GM21526 (cell line): ENCODE measurements around the gene SRGAP3.

ENCODE experiments used
- ATAC-seq: cut with Tn5 transposase; IDR thresholded peaks from one replicate; pipeline ENCODE4 v1.9.1; 2021; ENCODE audit warnings: moderate library complexity; ENCODE audit not compliant: unreplicated experiment, low FRiP score

The SRGAP3 gene

DNA sequence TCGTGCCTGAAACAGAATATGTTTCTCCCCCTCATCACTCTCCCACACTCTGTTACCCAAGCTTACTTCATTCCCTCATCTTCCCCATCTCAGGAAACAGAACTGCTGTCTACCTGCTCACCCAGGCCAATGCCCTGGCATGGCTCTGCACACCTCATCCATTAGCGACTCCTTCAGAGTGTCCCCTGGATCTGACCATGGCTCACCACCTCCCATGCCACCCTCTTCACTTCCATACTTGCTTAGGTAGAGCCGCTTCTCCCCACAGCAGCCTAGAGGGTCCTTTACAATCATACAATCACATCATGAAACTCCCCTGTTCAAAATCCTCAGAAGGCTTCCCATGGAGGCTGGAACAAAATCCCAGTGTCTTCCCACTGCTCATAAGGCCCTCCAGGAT is 252.3 kb downstream of the SRGAP3 start:
- ATAC-seq = no peak

DNA sequence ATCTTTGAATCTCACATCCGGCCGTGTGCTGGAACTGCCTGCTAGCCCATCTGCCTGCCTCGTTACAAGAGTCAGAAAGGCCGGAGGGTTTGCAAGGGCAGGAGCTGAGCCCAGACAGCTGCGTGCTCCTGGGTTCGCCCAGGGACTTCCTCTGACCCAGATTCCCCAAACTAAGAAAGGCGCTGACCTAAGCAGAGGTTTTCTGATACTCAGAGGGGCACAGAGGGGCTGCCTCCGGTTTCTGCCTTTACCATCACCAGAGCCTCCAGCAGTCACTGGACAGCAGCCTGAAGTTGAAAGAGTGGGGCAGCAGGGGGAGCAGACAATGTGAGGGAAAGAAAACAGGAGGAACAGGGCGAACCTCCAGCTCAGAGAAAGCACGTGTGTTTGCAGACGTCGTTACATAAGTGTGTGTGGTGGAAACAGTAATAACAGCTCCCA is 252.7 kb downstream of the SRGAP3 start:
- ATAC-seq = no peak

GRCh38 chr3:8996216-8996615 is 253.2 kb downstream of the SRGAP3 start:
- ATAC-seq = no peak

DNA sequence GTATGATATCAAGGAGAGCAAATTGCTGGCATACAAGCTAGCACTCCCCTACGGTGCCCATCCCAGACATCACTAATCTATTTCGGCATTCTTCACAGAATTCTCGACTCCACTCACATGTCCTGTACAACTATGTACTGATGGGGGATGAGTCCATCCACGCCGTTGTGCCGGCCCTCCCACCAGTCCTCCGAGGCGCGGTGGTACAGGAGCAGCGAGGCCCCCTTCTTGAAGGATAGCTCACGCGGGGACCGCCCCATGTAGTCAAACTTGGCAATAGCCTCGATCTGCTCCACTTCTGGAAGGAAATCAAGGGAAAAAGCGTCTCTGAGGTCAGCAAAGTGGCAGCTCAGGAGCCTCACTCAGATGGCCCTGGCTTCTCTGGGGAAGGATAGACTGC is 255.2 kb downstream of the SRGAP3 start:
- no peak for ATAC-seq

GRCh38 chr3:8993331-8993730 is 256.1 kb downstream of the SRGAP3 start:
- ATAC-seq = no peak

- no peak for ATAC-seq
Observed at GRCh38 chr3:8992854-8993253, 256.6 kb downstream of the SRGAP3 start.

DNA sequence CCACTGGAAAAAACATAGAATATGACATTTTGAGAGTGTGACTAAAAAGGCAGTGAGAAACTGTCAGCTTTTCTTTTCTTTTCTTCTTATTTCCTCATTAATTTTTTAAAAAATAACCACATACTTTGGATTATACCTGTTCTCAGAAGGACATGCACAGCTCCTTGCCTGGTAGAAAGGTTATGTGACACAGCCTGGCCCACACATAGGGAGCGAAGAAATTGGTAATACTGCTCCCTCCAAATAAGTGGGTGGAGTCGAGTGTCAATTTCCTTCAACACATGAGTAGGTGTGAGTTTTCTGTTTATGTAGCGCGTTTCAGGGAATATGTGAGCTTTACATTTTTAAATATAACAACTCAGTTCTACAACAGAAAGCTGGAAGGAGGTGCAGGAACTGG is 257.2 kb downstream of the SRGAP3 start:
- no peak for ATAC-seq

DNA sequence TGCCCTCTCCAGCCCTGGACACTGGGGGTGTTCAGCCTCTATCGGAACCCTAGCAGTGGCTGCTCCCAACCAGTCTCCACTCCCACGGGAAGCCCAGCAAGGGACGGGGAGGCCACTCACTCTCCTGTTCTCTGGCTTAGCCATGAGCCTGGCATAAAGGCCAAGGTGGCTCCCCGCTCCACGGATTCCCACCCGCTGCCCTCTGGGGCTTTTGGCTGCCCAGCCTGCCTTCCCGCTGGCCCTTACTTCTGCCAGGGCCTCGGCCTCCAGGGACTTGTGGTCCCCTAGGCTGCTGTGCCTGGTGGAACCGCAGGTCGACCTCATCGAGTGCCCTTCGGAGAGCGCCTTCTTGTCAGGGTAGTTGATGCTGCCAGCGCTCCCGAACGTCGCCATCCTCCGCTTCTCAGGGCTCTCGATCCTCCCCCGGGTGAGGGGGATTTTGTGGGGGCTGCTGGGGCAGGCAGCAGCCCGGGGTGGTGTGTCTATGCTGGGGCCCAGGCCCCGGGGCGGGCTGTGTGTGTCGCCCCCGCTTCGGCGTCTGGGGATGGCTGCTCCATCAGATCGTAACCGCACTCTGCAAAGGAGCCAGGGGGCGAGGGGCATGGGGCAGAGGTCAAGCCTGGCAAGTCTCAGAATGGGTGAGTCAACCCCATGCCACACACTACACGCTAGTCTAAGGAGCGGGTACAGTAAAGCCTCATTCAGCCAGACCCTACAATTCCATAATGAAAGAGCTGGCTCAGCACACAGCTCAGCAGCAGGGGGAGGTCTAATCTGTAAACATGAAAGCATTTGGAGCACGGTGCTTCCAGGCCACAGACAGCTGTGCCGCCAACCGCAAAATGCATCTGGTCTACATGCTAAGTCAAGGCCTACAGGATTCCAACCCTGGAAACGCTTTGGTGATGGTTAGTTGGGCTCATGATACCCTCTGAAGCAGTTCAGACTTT is 258.9 kb downstream of the SRGAP3 start:
- ATAC-seq = no peak

- ATAC-seq = no peak
Observed at GRCh38 chr3:8988791-8989558, 260.5 kb downstream of the SRGAP3 start.

DNA sequence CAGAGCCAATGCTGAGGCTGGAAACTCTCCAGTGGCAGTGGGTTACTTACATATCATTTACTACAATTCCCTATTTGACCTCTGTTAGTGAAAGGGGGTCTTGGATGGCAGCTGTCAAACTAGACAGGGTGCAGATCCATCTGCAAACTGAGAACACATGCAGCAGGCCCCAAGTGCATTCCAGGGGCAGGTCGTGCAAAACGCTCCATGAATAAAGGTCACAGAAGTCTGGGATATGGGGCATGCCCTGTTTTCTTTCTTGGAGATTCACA is 261.1 kb downstream of the SRGAP3 start:
- ATAC-seq = no peak

DNA sequence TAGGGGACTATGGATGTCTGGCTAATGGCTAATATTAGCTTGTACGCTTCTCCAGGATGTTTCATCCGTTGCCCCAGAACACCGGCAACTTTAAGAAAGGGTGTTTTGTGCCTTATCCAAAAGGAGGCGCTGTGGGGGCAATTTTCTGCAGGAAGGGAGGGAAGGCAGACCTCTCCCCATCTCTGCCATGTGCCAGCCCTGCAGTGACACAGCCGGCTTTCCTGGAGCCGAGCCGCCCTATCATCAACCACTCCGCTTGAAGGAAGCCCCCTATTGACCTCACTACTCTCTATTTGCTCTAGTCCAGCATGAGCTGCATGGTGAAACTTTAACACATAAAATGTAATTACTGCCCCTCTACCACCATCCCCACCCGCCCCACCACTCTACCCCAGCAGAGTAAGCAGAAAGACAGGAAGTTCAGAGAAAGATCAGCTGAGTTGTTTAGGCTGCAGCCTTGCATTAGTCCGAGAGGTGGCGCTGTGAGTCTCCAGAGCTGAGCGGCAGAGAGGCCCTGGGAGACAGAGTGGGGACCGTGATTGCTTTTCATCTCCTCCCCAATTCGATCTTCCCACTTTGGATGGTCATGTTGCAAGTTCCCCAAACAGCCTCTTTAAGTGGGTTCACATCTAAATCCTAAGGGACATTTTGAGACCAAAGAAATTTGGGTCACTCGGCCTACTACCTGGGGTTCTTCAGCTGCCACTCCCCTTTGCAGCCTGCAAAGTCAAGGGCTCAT is 261.6 kb downstream of the SRGAP3 start:
- ATAC-seq = peak; percentile 78

- no peak for ATAC-seq
Observed at GRCh38 chr3:8987226-8987625, 262.2 kb downstream of the SRGAP3 start.

DNA sequence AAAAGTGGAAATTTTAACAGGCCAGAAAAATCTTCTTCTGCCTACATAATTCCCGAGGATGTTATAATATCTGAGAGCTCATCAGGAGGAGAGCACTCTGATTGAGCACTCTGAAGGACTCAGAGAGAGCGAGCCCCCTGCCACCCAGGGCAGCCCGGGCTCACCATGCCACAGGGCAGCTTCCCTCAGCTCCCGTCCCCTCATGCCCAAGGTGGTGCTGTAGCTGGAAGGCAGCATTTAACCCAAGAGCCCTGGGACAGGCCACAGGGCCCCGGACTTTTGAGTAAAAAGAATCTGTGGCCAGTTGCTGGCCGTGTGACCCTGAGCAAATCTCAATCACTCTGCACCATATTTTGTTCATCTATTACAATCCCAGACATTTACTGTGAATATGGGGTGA is 262.7 kb downstream of the SRGAP3 start:
- no peak for ATAC-seq

GRCh38 chr3:8985876-8986275 is 263.6 kb downstream of the SRGAP3 start:
- no peak for ATAC-seq

GRCh38 chr3:8985411-8985831 is 264.0 kb downstream of the SRGAP3 start:
- no peak for ATAC-seq

GRCh38 chr3:8984526-8984925 is 264.9 kb downstream of the SRGAP3 start:
- ATAC-seq = no peak

DNA sequence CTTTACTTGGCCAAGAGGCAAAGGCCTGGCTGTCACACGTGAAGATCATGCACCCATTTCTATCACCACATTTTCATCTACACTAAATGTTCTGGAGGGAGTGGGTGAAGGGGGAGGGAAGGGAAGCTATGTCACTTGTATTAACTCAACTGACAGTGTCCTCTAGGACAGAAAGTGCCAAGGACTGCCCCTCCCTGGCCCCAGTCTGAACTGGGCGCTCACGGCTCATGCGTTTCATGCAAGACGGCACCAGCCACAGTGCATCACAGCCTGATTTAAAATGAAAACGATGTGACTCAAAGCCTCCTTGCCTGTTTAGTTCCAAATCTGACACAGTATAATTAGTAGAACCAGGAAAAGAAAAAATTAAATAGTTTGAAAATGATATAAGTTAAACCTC is 265.4 kb downstream of the SRGAP3 start:
- no peak for ATAC-seq

- no peak for ATAC-seq
Observed at GRCh38 chr3:8983591-8983990, 265.9 kb downstream of the SRGAP3 start.

DNA sequence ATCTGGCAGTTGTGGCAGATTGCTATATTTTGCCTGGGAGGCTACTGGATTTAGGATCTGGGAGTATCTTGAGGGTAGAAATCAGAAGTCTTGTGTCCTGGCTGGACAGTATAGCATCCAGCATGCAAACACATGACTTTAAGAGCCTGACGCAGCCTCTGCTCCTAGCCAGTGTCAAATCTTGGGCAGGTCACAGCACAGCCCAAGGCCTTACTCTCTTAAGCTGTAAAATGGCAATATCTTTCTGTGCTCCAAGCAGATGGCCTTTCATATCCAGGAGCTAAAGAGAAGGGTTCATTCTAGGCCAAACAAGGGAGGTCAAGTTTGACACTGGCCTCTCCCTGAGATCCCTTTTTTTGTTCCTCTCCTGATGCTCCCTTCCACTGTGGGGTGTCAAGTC is 266.4 kb downstream of the SRGAP3 start:
- no peak for ATAC-seq

- ATAC-seq = no peak
Observed at GRCh38 chr3:8982509-8982908, 266.9 kb downstream of the SRGAP3 start.

DNA sequence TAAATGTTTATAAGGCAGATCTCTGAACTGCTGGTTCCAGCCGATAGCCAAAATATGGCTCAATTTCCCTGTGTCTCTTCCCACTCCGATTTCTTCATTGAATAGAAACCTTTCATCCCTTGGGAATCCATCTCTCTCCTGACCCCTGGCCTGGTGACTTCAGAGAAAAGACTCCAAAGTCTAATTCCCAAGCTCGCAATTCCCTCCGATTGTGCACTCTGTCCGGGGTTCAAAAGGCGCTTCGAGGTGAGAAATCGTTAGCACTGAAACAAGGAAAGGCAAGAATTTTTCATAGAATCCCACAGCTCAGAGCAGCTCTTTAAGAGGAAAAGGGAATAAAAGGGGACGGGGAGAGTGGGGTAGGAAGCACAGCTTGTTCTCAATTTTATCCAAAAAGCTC is 267.7 kb downstream of the SRGAP3 start:
- ATAC-seq = no peak
